Dendritic cell treated with granulocyte-macrophage colony-stimulating factor and Interleukin-4, amounts not matched to agents 40 ng/mL and 50 ng/mL, for 4 days (primary cell): ENCODE data around the gene VPS51.

ENCODE experiments used
- H3K27ac Mint-ChIP-seq: one replicate; pipeline ENCODE4 v1.8.0; 2022; ENCODE audit warnings: mild to moderate bottlenecking, mixed read lengths
- H3K27me3 Mint-ChIP-seq: one replicate; pipeline ENCODE4 v1.8.0; 2022; ENCODE audit warnings: mild to moderate bottlenecking, mixed read lengths
- H3K36me3 Mint-ChIP-seq: one replicate; pipeline ENCODE4 v1.8.0; 2022; ENCODE audit warnings: low read depth, mixed read lengths
- H3K4me1 Mint-ChIP-seq: one replicate; pipeline ENCODE4 v1.8.0; 2022; ENCODE audit warnings: low read depth, mixed read lengths
- H3K4me3 Mint-ChIP-seq: one replicate; pipeline ENCODE4 v1.8.0; 2022; ENCODE audit warnings: mild to moderate bottlenecking, moderate library complexity, mixed read lengths
- H3K9me3 Mint-ChIP-seq: one replicate; pipeline ENCODE4 v1.8.0; 2022; ENCODE audit warnings: mixed read lengths
- intact Hi-C: fragments of 100-400 bp; cut with micrococcal nuclease; formaldehyde crosslinking; loops from one replicate; pipeline ENCODE4 v1.15.0; 2022

Gene VPS51

GRCh38 chr11:65095974-65096806 is at the start of gene VPS51:
Gene VPS51 (plus strand): TSS chr11:65096214. CDS start chr11:65096251, 37 bp downstream.
- intact Hi-C loops = loop anchor here (1.0 to 5.0 kb wide), 4 partner anchors 12 to 84 kb away; partner anchors contain the start of genes ARL2, CDCA5, SNX15 and ZFPL1
- Mint-ChIP-seq H3K36me3 (peaks cover 13% of the 10 kb centered on the region), H3K27me3 (no peaks in the 10 kb centered on the region)

GRCh38 chr11:65047581-65048422 is 48.2 kb upstream of the VPS51 start:
- Mint-ChIP-seq H3K27me3 (peaks cover 20% of the 10 kb centered on the region), H3K4me3 (peak overlapping the region; percentile 68), H3K4me1 (peaks cover 55% of the 10 kb centered on the region), H3K9me3 (no peaks in the 10 kb centered on the region), H3K36me3 (peaks cover 23% of the 10 kb centered on the region), H3K27ac (peak overlapping the region; percentile 76)
- intact Hi-C loops = no loop called here

More at GRCh38 chr11:65095974-65096806, at the start of gene VPS51:
- H3K4me3 Mint-ChIP-seq = peak within 1 kb of the TSS; percentile 79
- H3K27ac Mint-ChIP-seq = peak within 1 kb of the TSS; percentile 79
- H3K4me1 Mint-ChIP-seq = peaks cover 18% of the 10 kb centered on the region
- no peaks in the 10 kb centered on the region for H3K9me3 Mint-ChIP-seq

- intact Hi-C loops = no loop called here
- H3K36me3 Mint-ChIP-seq = no peaks in the 10 kb centered on the region
- H3K27ac Mint-ChIP-seq = no peak overlapping the region
- H3K9me3 Mint-ChIP-seq = no peaks in the 10 kb centered on the region
- peaks cover 35% of the 10 kb centered on the region for H3K27me3 Mint-ChIP-seq
- H3K4me1 Mint-ChIP-seq = peaks cover 36% of the 10 kb centered on the region
- no peak overlapping the region for H3K4me3 Mint-ChIP-seq
Observed at GRCh38 chr11:65051398-65051858, 44.6 kb upstream of the VPS51 start.

- intact Hi-C loops = no loop called here
- H3K27me3 Mint-ChIP-seq = peaks cover 30% of the 10 kb centered on the region
- H3K27ac Mint-ChIP-seq = peak overlapping the region; percentile 20
Observed at GRCh38 chr11:65053827-65054508, 42.0 kb upstream of the VPS51 start.

GRCh38 chr11:65055538-65055937 is 40.5 kb upstream of the VPS51 start:
- Mint-ChIP-seq H3K4me1 (peaks cover 35% of the 10 kb centered on the region), H3K36me3 (no peaks in the 10 kb centered on the region), H3K27ac (no peak overlapping the region), H3K27me3 (peaks cover 41% of the 10 kb centered on the region), H3K9me3 (no peaks in the 10 kb centered on the region), H3K4me3 (no peak overlapping the region)
- intact Hi-C loops = no loop called here

More at GRCh38 chr11:65053827-65054508, 42.0 kb upstream of the VPS51 start:
- H3K36me3 Mint-ChIP-seq = no peaks in the 10 kb centered on the region
- H3K9me3 Mint-ChIP-seq = no peaks in the 10 kb centered on the region
- no peak overlapping the region for H3K4me3 Mint-ChIP-seq
- peaks cover 22% of the 10 kb centered on the region for H3K4me1 Mint-ChIP-seq

- H3K9me3 Mint-ChIP-seq = no peaks in the 10 kb centered on the region
- H3K27ac Mint-ChIP-seq = no peak overlapping the region
- intact Hi-C loops = no loop called here
- no peaks in the 10 kb centered on the region for H3K36me3 Mint-ChIP-seq
- peaks cover 48% of the 10 kb centered on the region for H3K4me1 Mint-ChIP-seq
- H3K27me3 Mint-ChIP-seq = peaks cover 47% of the 10 kb centered on the region
- no peak overlapping the region for H3K4me3 Mint-ChIP-seq
Observed at GRCh38 chr11:65056999-65057398, 39.0 kb upstream of the VPS51 start.

- Mint-ChIP-seq H3K27me3 (peaks cover 47% of the 10 kb centered on the region), H3K36me3 (no peaks in the 10 kb centered on the region), H3K4me1 (peaks cover 53% of the 10 kb centered on the region), H3K9me3 (no peaks in the 10 kb centered on the region), H3K27ac (no peak overlapping the region), H3K4me3 (no peak overlapping the region)
- intact Hi-C loops = no loop called here
Observed at GRCh38 chr11:65057526-65057925, 38.5 kb upstream of the VPS51 start.

- Mint-ChIP-seq H3K27ac (no peak overlapping the region), H3K4me1 (peaks cover 56% of the 10 kb centered on the region), H3K9me3 (no peaks in the 10 kb centered on the region), H3K36me3 (no peaks in the 10 kb centered on the region), H3K27me3 (peaks cover 45% of the 10 kb centered on the region), H3K4me3 (no peak overlapping the region)
- intact Hi-C loops = no loop called here
Observed at GRCh38 chr11:65058012-65058411, 38.0 kb upstream of the VPS51 start.

GRCh38 chr11:65058419-65059054 is 37.5 kb upstream of the VPS51 start, which contains the start of gene NAALADL1:
Gene NAALADL1 (minus strand): TSS chr11:65058553. CDS start chr11:65058521, 32 bp downstream.
- intact Hi-C loops = no loop called here
- Mint-ChIP-seq H3K36me3 (no peaks in the 10 kb centered on the region), H3K4me3 (no peak within 1 kb of the TSS), H3K27me3 (peaks cover 48% of the 10 kb centered on the region), H3K4me1 (peaks cover 56% of the 10 kb centered on the region), H3K27ac (no peak within 1 kb of the TSS), H3K9me3 (no peaks in the 10 kb centered on the region)

- H3K27ac Mint-ChIP-seq = no peak overlapping the region
- H3K9me3 Mint-ChIP-seq = no peaks in the 10 kb centered on the region
- no peaks in the 10 kb centered on the region for H3K36me3 Mint-ChIP-seq
- no peak overlapping the region for H3K4me3 Mint-ChIP-seq
- peaks cover 40% of the 10 kb centered on the region for H3K27me3 Mint-ChIP-seq
- intact Hi-C loops = no loop called here
- peaks cover 51% of the 10 kb centered on the region for H3K4me1 Mint-ChIP-seq
Observed at GRCh38 chr11:65059523-65059922, 36.5 kb upstream of the VPS51 start.

- no peaks in the 10 kb centered on the region for H3K9me3 Mint-ChIP-seq
- H3K27ac Mint-ChIP-seq = no peak overlapping the region
- H3K36me3 Mint-ChIP-seq = no peaks in the 10 kb centered on the region
- intact Hi-C loops = no loop called here
- peaks cover 52% of the 10 kb centered on the region for H3K4me1 Mint-ChIP-seq
- peaks cover 39% of the 10 kb centered on the region for H3K27me3 Mint-ChIP-seq
- no peak overlapping the region for H3K4me3 Mint-ChIP-seq
Observed at GRCh38 chr11:65059959-65060824, 35.8 kb upstream of the VPS51 start.

GRCh38 chr11:65060913-65061408 is 35.1 kb upstream of the VPS51 start:
- Mint-ChIP-seq H3K36me3 (no peaks in the 10 kb centered on the region), H3K27me3 (peaks cover 37% of the 10 kb centered on the region), H3K4me1 (peaks cover 56% of the 10 kb centered on the region), H3K4me3 (no peak overlapping the region), H3K27ac (no peak overlapping the region), H3K9me3 (no peaks in the 10 kb centered on the region)
- intact Hi-C loops = no loop called here
